ENCODE results near the gene IL23R. TPM values are rescaled to one million over a fixed set of nuclear protein-coding genes. Genes with fewer than 3 reads are reported as not detected.

Gene IL23R
- total RNA-seq, 1 experiment from 2014 or later: not detected

DNA sequence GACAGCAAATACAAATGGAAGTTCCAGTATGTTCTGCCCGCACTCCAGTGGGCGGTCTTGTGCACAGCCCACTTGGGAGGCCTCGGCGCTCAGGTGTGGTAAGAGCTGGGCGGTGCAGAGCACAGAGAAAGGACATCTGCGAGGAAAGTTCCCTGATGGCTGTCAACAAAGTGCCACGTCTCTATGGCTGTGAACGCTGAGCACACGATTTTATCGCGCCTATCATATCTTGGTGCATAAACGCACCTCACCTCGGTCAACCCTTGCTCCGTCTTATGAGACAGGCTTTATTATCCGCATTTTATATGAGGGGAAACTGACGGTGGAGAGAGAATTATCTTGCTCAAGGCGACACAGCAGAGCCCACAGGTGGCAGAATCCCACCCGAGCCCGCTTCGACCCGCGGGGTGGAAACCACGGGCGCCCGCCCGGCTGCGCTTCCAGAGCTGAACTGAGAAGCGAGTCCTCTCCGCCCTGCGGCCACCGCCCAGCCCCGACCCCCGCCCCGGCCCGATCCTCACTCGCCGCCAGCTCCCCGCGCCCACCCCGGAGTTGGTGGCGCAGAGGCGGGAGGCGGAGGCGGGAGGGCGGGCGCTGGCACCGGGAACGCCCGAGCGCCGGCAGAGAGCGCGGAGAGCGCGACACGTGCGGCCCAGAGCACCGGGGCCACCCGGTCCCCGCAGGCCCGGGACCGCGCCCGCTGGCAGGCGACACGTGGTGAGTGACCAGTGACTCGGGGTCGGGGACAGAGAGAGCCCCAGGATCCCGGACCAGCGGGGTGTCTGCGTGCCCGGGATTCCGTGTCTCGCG is 141.2 kb downstream of the IL23R start, which contains the start of gene IL12RB2:
Gene IL12RB2, plus strand, starts transcription at position 623 of the 810 bp plus-strand sequence. CDS start 12,496 bp downstream, outside the sequence.
- H3K9me3 ChIP-seq (ENCODE audit: control insufficient read depth in 1 of 2, insufficient read depth in 1 of 2, low read depth in 1 of 2, low read length in 2 of 2): no peaks in the 10 kb centered on the region
- POLR2A ChIA-PET: no interaction called here
- H3K4me1 ChIP-seq (ENCODE audit: control insufficient read depth in 1 of 2, insufficient read depth in 2 of 2, low read length in 2 of 2): no peaks in the 10 kb centered on the region
- no peak for TF ChIP-seq ZFX (IDR thresholded peaks at IDR 0.05)
- no peak for TF ChIP-seq EGR1 (IDR thresholded peaks at IDR 0.05; ENCODE audit: low read depth)
- no peak for TF ChIP-seq CEBPB (IDR thresholded peaks at IDR 0.05; ENCODE audit: low read depth)
- no peak for TF ChIP-seq YY1 (IDR thresholded peaks at IDR 0.05; ENCODE audit: extremely low read depth, insufficient replicate concordance, low read depth, low read length)
- H3K36me3 ChIP-seq (ENCODE audit: control insufficient read depth in 1 of 2, insufficient read depth in 2 of 2, low read length in 2 of 2): no peaks in the 10 kb centered on the region
- H3K27ac ChIP-seq (ENCODE audit: low read depth, low read length): no peak within 1 kb of the TSS
- H3K4me3 ChIP-seq (replicated peaks in 1 of 2; ENCODE audit: low read depth in 1 of 2, low read length in 2 of 2): no peak within 1 kb of the TSS
- BruUV-seq (replicated peaks): no TSS peak
- H4K20me1 ChIP-seq (ENCODE audit: insufficient read depth): no peaks in the 10 kb centered on the region
- CTCF ChIA-PET: no interaction called here
- no peak for ATAC-seq
- H3K9me2 ChIP-seq (ENCODE audit: insufficient read depth): no peaks in the 10 kb centered on the region
- H3K4me2 ChIP-seq (ENCODE audit: low read length): no peak within 1 kb of the TSS
- RAD21 ChIA-PET (ENCODE audit: low non-redundant PET in 1 of 2, low total read pairs in 2 of 2, uncharacterized antibody in 2 of 2, unreplicated experiment in 2 of 2): no interaction called here
- DNase-seq (ENCODE audit: low read depth, low spot score): no peak
- no peaks in the 10 kb centered on the region for H3K79me2 ChIP-seq (ENCODE audit: insufficient read depth, low read length)
- H3K27me3 ChIP-seq (ENCODE audit: insufficient read depth, low read length): no peaks in the 10 kb centered on the region
- no peak within 1 kb of the TSS for H3K9ac ChIP-seq (ENCODE audit: low read length)
- intact Hi-C loops (cut with micrococcal nuclease): no loop called here
- H2AFZ ChIP-seq (ENCODE audit: low read depth, low read length, poor library complexity, severe bottlenecking): no peak within 1 kb of the TSS

DNA sequence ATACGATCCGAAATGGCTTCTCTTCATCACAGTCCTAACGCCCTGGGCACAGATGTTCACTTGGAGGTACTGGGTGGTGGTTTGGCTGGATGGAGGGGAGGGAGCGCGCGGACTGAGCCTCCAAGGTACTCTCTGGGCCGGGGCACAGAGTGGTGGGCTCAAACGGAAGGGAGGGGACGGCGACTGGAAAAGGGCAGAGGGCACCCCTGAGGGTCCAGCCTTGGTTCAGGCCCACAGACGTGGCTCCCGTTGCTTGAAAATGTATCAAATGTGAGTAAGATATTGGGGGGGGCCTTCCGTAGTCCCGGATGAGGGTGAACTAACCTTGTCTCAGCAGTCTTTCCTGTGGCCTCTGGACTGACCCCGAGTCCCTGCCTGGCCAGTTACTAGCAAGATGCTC is 141.9 kb downstream of the IL23R start:
- Histone ChIP-seq H3K27me3 (ENCODE audit: insufficient read depth, low read length) (no peaks in the 10 kb centered on the region), H3K4me1 (ENCODE audit: control insufficient read depth in 1 of 2, insufficient read depth in 2 of 2, low read length in 2 of 2) (no peaks in the 10 kb centered on the region), H3K9me3 (ENCODE audit: control insufficient read depth in 1 of 2, insufficient read depth in 1 of 2, low read depth in 1 of 2, low read length in 2 of 2) (no peaks in the 10 kb centered on the region), H3K27ac (ENCODE audit: low read depth, low read length) (no peak overlapping the region), H3K9ac (ENCODE audit: low read length) (no peak overlapping the region), H2AFZ (ENCODE audit: low read depth, low read length, poor library complexity, severe bottlenecking) (no peak overlapping the region), H3K4me3 (replicated peaks in 1 of 2; ENCODE audit: low read depth in 1 of 2, low read length in 2 of 2) (no peak overlapping the region), H3K79me2 (ENCODE audit: insufficient read depth, low read length) (no peaks in the 10 kb centered on the region), H3K9me2 (ENCODE audit: insufficient read depth) (no peaks in the 10 kb centered on the region), H3K4me2 (ENCODE audit: low read length) (no peak overlapping the region), H4K20me1 (ENCODE audit: insufficient read depth) (no peaks in the 10 kb centered on the region), H3K36me3 (ENCODE audit: control insufficient read depth in 1 of 2, insufficient read depth in 2 of 2, low read length in 2 of 2) (no peaks in the 10 kb centered on the region)
- no peak for DNase-seq (ENCODE audit: low read depth, low spot score)
- RAD21 ChIA-PET (ENCODE audit: low non-redundant PET in 1 of 2, low total read pairs in 2 of 2, uncharacterized antibody in 2 of 2, unreplicated experiment in 2 of 2): no interaction called here
- intact Hi-C loops (cut with micrococcal nuclease): no loop called here
- no TSS peak for BruUV-seq (replicated peaks)
- no peak for ATAC-seq
- CTCF ChIA-PET: no interaction called here
- POLR2A ChIA-PET: no interaction called here
- TF ChIP-seq SP1 (IDR thresholded peaks at IDR 0.05; ENCODE audit: low read depth) (no peak), EZH2phosphoT487 (IDR thresholded peaks at IDR 0.05; ENCODE audit: borderline replicate concordance) (no peak), TCF7L2 (IDR thresholded peaks at IDR 0.05; ENCODE audit: borderline replicate concordance, extremely low read depth, insufficient read depth, insufficient read length) (no peak), YY1 (IDR thresholded peaks at IDR 0.05; ENCODE audit: extremely low read depth, insufficient replicate concordance, low read depth, low read length) (no peak), ZFX (IDR thresholded peaks at IDR 0.05) (no peak), FOSL1 (IDR thresholded peaks at IDR 0.05; ENCODE audit: low read depth) (no peak), CEBPB (IDR thresholded peaks at IDR 0.05; ENCODE audit: low read depth) (no peak), POLR2AphosphoS5 (IDR thresholded peaks at IDR 0.05; ENCODE audit: low read depth, low read length) (no peak), RAD21 (IDR thresholded peaks at IDR 0.05; ENCODE audit: low read depth) (no peak), EZH2 (IDR thresholded peaks at IDR 0.05) (no peak), JUND (IDR thresholded peaks at IDR 0.05) (no peak)
- TF ChIP-seq, protein P1, sequence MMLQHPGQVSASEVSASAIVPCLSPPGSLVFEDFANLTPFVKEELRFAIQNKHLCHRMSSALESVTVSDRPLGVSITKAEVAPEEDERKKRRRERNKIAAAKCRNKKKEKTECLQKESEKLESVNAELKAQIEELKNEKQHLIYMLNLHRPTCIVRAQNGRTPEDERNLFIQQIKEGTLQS (IDR thresholded peaks at IDR 0.05): no peak
- TF ChIP-seq, protein P2, sequence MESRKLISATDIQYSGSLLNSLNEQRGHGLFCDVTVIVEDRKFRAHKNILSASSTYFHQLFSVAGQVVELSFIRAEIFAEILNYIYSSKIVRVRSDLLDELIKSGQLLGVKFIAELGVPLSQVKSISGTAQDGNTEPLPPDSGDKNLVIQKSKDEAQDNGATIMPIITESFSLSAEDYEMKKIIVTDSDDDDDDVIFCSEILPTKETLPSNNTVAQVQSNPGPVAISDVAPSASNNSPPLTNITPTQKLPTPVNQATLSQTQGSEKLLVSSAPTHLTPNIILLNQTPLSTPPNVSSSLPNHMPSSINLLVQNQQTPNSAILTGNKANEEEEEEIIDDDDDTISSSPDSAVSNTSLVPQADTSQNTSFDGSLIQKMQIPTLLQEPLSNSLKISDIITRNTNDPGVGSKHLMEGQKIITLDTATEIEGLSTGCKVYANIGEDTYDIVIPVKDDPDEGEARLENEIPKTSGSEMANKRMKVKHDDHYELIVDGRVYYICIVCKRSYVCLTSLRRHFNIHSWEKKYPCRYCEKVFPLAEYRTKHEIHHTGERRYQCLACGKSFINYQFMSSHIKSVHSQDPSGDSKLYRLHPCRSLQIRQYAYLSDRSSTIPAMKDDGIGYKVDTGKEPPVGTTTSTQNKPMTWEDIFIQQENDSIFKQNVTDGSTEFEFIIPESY (IDR thresholded peaks at IDR 0.05; ENCODE audit: extremely low read depth, insufficient replicate concordance, low read length): no peak
- TF ChIP-seq, protein P3, sequence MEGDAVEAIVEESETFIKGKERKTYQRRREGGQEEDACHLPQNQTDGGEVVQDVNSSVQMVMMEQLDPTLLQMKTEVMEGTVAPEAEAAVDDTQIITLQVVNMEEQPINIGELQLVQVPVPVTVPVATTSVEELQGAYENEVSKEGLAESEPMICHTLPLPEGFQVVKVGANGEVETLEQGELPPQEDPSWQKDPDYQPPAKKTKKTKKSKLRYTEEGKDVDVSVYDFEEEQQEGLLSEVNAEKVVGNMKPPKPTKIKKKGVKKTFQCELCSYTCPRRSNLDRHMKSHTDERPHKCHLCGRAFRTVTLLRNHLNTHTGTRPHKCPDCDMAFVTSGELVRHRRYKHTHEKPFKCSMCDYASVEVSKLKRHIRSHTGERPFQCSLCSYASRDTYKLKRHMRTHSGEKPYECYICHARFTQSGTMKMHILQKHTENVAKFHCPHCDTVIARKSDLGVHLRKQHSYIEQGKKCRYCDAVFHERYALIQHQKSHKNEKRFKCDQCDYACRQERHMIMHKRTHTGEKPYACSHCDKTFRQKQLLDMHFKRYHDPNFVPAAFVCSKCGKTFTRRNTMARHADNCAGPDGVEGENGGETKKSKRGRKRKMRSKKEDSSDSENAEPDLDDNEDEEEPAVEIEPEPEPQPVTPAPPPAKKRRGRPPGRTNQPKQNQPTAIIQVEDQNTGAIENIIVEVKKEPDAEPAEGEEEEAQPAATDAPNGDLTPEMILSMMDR (IDR thresholded peaks at IDR 0.05 in 2 of 3, conservative IDR thresholded peaks at IDR 0.05 in 1 of 3; ENCODE audit: borderline replicate concordance in 1 of 3, insufficient read depth in 1 of 3, low read depth in 2 of 3, low read length in 2 of 3): no peak
- TF ChIP-seq, protein P4, sequence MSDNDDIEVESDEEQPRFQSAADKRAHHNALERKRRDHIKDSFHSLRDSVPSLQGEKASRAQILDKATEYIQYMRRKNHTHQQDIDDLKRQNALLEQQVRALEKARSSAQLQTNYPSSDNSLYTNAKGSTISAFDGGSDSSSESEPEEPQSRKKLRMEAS (IDR thresholded peaks at IDR 0.05): no peak

Measured in HCT116 (cell line).